Measurements from ENCODE around the gene DOCK4.

The DOCK4 gene

DNA sequence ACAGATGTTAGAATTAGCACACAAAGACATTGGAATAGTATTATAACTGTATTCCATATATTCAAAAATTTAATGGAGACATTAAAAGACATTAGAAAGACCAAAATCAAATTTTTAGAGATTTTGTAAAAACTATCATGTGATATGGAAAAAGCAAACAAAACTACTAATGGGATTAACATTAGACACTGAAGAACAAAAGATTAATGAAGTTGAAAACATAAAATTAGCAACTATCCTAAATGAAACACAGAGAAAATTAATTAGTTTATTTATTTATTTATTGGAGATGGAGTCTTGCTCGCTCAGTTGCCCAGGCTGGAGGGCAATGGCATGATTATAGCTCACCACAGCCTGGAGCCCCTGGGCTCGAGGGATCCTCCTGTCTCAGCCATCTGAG is 158.8 kb downstream of the DOCK4 start:
- no peak for DNase-seq

DNA sequence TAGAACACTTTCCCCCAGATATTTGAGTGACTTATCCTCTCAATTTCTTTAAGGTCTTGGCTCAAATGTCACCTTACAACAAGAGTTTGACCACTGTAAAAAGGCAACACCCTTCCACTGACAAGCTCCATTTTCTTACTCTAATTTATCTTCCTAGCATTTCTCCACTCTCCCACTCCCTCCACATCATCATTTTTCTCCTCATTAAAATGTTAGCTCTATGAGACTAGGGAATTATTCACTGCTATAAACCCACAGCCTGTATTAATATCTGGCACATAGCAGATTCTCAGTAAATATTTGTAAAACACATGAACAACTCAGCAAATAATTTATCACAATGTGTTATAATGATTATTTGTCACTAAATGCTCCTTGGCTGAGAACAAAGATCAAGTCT is 161.0 kb downstream of the DOCK4 start:
- DNase-seq, result no peak

DNA sequence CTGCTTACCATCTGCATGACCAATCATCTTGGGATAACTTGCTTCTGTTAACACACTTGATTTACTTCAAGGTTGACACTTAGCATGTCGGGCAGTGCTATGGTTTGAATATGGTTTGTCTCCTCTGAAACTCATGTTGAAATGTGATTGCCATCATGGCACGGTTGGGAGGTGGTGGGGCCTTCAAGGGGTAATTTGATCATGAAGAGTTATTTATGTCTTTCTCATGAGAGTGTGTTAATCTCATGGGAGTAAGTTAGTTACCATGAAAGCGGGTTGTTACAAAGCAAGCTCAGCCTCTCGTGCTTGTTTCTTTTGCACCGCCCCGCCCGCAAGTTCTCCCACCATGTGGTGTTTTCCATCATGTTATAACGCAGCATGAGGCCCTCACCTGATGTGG is 163.6 kb downstream of the DOCK4 start:
- no peak for DNase-seq

DNA sequence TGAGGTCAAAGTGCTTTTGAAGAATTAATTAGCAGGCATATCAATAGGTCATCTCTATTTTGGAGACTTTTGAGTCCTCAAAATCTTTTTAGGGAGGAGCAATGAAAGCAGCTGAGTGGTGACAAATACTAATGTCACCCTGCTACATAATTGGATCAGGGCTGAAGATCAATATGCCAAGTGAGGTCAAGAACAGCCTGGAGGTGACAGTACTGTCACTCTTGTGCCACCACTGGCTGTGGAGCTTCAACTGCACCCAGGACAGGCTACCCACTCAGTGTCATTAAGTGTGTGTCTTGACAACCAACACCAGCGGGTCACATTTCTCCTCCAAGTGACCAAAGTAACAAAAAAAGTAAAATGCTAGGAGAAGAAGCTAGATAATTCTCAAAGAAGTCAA is 167.8 kb downstream of the DOCK4 start:
- no peak for DNase-seq

DNA sequence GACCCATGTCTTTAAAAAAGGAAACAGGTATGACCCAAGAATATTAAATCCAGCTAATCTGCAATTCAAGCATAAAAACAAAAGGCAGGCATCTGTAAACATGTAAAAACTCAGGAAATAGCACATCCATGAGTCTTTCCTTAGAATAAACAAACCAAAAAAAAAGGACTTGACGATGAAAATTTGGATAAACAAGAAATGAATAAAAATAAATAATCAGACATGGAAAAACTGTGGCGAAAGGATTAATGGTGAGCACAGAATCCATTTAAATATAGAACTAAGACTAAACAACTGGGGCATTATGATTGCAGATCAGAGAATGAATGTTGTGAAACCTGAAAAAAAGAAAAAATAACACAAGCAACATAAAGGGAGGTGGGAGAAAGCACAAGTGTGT is 170.1 kb downstream of the DOCK4 start:
- DNase-seq, result no peak

DNA sequence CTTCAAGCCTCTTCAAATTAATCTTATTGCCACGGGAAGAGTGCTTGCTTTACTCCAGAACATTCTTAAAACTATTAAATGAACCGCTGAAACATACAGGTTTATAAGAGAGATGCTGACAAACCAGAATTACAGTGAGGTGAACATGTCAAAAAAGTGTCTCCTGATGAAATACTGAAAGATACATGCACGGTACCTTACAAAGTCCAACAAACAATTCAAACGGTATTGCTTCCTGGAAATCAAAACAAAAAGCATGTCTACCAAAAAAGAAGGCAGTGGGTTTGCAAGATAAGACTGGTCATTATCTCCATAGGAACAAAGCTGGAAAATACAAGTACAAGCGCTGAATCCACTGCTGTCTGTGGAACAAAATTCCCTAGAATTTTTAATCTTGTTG is 174.5 kb downstream of the DOCK4 start:
- no peak for DNase-seq

DNA sequence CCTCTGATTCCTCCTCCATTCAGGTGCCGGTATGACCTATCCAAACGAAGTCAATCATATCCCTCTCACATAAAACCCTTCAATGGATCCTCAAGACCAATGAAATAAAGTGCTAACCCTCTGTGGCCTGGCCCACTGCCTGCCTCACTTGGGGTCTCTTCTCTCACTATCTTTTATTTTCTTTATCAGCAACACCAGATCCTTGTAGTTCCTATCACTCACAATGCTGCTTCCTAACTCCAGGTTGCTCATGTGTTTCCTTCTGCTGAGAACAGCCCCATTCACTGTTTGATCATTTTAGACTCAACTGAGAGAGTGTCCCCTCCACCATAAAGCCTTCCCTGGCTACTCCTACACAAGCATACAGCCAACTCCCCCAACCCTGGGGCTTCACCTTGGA is 180.6 kb downstream of the DOCK4 start:
- DNase-seq, result no peak

DNA sequence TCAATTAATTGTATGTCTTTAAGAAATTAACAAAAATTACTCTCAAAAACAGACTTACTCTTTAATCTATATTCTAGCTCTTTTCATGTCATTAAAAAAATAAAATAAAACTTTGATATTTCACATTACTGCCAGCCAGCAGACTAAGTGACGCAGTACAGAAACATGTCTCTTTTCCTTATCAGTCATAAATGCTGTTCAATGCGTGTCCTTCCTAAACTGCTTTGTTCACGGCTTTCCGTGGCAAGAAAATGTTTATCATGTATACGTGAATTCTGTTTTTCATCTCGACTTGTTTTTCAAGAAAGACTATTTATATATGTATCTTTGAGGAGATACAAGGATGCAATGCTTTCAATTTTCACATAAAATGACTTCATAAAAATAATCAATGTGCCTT is 182.4 kb downstream of the DOCK4 start:
- no peak for DNase-seq

DNA sequence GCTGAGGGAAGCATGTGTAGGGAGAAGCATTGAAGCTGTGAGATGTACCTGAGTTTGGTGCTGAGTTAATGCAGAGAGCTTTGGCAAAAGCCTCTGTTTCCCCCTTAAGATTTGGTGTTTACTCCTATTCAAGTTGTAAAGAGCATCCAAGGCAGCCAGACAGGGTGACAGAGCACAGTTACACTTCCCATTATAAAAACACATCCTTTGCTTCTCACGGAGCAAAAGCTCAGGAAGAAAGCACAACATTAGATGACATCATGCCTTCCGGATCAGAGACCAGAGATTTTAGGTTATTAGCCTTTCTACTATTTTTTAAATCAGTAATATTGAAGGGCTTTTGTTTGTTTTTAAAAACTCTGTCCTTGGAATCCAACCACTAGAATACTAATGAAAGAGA is 182.9 kb downstream of the DOCK4 start:
- DNase-seq, result no peak

DNA sequence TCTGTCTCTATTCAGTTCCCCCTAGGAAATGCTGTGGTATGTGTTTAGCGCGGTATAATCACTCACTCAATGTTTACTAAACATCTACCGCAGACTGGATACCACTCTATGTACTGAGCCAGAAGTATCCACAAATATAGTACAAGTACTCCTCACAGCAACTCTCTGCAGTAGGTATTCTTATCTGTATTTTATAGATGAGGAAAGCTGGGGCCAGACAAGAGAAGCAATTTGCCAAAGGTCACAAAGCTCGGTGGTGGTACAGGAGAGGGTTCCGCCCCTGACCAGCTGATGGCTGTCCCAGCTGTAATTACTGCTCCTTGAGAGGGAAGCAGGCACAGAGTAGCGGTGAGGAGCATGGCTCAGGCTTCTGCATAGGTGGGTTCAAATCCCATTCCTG is 184.1 kb downstream of the DOCK4 start:
- no peak for DNase-seq

DNA sequence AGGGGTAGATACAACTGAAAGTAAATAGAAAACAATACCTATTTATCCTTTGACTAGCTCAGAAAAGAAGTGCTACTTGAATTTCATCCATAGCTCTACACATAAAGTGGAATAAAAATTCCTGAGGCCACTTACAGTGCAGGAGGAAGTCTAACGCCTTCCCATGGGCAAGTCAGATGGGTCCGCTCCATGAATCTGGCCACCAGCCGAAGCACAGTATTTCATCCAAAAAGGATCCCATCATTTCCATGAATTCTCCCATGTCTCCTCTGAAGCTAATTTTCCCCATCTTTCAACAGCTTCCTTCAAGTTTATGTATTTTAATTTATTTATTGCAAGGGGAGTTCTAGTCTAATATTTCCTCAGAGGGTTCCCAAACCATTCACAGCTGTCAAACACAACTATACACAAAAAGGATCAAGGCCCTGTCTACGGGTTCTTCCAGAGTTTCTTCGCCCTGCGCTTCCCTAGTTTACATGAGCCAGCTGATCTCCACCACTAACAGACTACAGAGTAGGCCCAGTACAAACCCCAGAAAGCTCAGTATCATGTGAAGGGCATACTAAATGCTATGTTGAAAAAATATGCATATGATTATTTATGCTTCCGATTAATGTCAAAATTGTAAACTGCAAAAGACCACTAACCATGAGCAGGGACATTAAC is 184.7 kb downstream of the DOCK4 start:
- no peak for DNase-seq

DNA sequence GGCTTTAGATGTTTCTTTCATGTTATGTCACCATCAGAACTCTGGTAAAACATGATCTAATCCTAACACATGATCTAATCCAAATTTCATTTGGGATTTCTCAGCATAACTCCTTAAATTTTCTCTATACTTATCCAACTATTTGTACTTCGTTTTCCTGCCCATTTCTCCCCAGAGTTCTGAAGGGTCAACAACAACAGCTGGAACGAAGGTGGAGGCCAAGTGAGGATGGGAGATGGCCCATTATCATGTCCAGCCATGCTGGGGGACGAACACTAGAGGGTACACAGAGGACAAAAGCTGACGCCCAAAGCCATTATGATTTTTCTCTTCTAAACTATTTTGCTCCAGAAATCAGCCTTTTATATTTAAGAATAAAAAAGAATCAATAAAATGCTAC is 185.4 kb downstream of the DOCK4 start:
- DNase-seq, result no peak

DNA sequence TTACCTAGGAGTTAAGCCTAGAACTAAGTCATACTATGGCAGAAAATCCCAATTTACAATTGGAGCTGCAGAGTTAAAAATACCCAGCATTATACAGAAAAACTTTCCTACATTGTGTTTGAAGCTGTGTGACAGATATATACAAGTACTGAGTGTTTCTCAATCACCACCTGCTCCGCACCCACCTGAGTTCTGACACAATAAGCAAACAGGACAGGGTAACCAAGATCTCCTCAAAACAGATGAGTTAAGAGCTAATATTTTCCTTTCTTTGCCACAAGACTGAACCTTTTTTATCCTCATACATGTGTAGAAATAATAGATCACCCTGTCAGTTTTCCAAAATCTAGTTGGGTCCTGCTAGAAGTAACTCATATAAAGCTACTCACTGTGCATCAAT is 186.3 kb downstream of the DOCK4 start:
- DNase-seq, result no peak

DNA sequence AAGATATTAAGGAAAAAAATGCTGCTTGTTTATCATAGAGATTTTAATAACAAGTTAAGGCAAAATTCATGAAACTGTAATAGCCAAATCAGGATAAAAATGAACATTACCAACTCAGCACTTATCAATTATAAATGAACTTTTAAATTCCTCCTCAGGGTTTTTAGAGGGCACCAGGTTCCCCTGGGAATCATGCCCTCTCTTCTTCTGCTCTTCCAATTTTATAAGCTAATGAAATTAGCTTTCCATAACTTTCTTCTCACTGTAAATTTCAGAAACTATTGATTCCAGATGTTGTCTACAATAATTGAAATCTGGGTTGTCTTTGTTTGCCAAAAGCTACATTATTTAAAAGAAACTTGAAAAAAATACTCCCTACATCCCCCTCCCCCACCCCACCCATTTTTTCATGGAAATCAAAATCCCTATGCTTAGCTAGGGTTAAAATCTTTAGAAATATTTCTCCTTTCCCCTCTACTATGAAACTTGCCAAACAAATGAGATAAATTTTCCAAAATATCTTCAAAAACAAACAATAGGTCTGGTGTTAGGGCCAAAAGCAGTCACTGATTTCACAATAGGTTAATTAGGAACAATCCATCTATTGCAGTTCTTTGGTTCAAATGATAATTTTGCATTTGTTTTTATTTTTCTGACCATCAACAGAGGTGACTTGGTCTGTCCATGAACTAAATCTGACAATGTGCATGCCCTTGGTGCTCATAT is 187.7 kb downstream of the DOCK4 start:
- no peak for DNase-seq

DNA sequence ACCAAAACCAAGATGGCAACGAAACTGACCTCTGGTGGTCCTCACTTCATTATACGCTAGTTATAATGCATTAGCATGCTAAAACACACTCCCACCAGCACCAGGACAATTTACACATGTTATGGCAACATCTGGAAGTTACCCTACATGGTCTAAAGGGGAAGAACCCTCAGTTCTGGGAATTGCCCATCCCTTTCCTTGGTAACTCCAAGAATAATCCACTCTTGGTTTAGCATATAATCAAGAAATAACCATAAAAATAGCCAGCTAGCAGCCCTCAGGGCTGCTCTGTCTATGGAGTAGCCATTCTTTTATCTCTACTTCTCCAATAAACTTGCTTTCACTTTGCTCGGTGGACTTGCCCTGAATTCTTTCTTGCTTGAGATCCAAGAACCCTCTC is 191.1 kb downstream of the DOCK4 start:
- DNase-seq, result no peak

DNA sequence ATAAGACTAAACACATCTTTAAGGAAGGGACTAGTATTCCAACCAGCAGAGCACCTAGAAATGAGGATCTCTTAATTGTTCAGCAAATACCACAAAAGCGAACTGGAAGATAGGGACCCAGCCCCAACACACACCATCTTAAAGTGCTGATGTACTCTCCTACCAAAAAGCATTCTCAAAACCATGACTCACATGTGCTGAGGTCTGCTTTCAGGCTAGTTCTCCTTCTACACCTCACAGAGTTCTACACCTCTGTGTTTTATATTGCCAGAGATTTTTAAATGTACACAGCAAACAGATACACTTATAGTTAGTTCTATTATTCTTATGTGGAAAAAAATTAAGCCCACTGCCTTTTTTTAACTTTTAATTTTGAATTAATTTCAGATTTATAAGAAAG is 191.9 kb downstream of the DOCK4 start:
- DNase-seq, result no peak

DNA sequence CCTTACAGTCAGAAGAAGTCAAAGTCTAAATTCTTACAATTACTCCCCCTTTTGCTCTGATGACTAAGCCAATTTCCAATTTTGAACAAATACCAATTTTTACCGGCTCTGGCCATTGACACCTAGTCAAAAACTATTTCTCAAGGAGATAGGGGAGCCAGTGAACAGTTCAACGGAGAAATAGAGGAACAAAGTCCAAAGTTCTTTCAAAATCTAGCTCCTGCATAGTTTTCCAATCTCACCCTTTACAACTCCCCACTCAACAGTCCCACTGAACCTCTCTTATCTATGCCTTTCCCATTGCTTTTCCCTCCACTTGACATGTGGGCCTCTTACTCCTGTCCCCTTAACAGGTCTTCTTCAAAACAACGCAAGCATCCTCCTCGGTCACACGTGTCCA is 192.9 kb downstream of the DOCK4 start:
- DNase-seq, result no peak

DNA sequence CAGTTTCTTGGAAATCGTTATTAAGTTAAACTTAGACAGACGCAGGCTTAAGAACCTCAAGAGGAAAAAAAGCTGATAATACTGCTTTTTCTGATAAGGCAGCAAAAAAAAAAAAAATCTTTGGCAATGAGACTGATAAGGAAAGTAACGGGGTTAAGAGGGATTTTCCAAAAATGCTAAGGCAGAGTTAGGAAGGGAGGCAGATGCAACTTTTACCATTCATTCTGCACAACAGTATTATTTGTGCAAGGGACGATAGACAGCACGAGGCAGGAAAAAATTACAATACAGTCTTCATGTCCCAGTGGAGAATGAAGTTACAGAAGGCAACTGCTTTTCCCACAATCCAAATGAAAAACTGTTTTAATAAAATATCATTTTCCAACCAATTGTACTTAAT is 194.0 kb downstream of the DOCK4 start:
- DNase-seq, result no peak

DNA sequence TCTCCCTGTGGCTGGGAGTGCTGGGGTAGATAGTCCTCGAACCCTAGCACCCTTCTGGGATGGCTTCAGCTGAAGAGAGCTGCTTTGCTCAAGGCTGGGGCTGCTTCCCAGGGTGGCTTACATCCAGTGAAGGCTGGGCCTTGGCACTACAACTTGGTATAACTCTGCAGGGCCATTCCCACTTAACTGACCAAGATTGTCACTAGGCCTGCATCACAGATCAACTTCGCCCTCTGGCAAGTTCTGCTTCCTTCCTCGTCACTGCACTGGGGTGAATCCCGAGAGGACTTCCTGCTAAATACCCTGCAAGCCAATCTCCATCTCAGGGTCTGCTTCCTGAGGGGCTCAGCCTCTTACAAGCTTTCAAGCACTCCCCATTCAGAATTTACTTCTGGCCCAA is 195.2 kb downstream of the DOCK4 start:
- no peak for DNase-seq

DNA sequence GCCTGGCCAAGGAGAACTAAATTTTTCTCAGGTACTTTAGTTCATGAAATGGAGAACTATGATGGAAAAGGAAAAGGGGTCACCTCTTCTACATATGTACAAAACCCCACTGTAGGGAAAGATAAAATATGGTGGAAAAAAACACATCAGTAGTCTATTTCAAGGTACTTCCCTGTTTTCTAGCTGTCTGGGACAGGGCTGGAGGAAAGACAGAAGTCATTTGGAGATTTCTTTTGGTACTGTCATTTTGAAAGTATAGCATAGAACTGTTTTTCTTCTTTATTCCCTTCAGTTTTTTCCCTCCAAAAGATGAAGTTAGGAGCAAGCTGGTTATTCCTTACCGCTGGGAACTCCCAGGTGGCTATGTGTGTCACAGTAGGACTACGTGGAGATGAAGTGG is 196.1 kb downstream of the DOCK4 start:
- no peak for DNase-seq

DNA sequence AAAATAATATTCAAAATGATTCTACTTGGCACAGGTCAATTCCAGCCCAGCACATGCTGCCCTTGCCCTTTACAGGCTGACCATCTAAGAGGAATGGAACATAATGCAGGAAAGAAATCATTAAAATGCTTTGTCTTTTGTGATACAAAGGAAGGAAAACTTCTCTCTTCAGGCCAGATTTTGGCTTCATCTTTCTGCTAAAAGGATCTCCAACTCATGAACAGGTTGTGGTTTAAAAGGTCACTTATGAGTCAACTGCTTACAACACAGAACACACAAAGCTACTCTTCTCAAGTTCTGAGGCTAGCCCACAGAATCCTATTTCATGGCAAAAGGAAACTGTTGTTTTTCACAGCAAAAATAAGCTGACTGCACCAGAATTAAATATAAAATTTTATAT is 197.1 kb downstream of the DOCK4 start:
- peak; percentile 14 for DNase-seq

DNA sequence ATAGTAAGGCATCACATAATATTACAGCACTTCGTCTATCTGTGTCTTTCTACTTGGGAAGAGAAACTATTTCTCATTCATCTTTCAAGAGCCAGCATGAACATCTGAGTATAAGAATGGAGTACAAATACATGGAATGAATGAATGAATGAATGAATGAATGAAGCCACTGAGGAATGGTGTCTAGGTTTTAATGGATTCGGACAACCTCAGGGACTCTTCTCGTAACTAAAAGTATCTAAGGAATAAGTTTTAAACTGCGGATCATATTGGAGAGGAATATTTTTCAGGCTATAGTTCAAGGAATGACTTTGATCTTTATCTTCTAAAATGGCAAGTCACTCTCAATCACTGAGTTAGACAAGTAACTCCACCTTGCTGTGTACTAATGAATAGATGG is 199.0 kb downstream of the DOCK4 start:
- no peak for DNase-seq

DNA sequence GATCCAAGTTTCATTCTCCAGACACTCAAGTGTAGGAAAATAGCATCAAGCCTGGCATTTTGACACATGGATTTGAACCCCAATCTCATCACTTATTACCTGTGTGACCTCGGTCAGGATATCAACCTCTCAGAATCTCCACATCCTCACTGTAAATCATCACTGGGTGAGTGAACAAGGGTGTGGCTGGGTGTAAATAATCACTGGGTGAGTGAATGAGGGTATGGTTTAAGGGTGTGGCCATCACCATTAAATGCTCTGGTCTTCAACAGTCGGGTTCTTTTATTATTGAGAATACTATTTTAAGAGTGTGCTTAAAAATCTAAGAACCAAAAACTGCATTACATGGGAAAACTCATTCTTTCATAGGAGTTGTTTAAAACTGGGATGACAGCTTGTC is 200.1 kb downstream of the DOCK4 start:
- no peak for DNase-seq

DNA sequence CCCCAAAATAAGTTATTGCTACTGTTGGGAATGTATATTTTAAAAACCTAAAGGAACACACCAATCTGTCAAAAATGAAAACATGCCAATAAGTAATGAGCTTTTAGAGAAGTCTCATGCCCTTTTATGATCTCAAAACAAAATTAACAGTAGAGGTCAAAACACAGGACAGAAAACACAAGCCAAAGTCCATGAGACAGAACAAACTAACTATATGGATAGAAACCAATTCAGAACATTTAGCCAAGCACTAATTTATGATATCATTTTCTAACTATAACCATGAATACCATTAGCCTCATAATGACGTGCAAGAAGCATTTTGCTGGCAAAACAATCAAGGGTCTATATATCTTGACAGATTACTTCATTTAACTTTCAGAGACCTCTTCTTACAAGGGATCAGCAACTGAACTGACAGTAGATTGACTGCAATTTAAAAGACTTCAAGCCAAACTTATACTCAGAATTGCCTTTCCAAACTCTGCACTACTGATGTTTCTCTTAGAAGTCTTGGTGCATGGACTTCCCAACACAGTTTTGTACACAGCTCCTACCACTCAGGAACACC is 200.9 kb downstream of the DOCK4 start:
- no peak for DNase-seq
